GM18951 (cell line): Measurements from ENCODE around the gene L1CAM.

ENCODE experiments used
- POLR2A ChIP-seq: IDR thresholded peaks from 4 replicates; pipeline ENCODE4 v1.6.1; 2011; ENCODE audit warnings: mild to moderate bottlenecking; ENCODE audit not compliant: insufficient read length, insufficient read depth; ENCODE audit errors: extremely low read depth
- in situ Hi-C: fragments of 300-500 bp; cut with MboI; formaldehyde crosslinking; loops from one replicate; pipeline ENCODE4 v1.12.0; 2022; ENCODE audit warnings: low sequenced_read_pairs, mixed read lengths, inconsistent platforms; ENCODE audit not compliant: unreplicated experiment

Gene L1CAM

GRCh38 chrX:153926858-153927671 is 41.1 kb upstream of the L1CAM start:
- TF ChIP-seq POLR2A: peak; percentile 56
- in situ Hi-C loops: no loop called here

GRCh38 chrX:153926552-153926857 is 40.5 kb upstream of the L1CAM start:
- in situ Hi-C loops: no loop called here
- no peak for TF ChIP-seq POLR2A

- in situ Hi-C loops: no loop called here
- peak; percentile 52 for TF ChIP-seq POLR2A
Measured at GRCh38 chrX:153925739-153926551, 40.0 kb upstream of the L1CAM start, which contains the start of gene ARHGAP4. TSS of gene ARHGAP4 (minus strand) at chrX:153926264. CDS start at chrX:153926202, 62 bp downstream.

GRCh38 chrX:153925387-153925738 is 39.4 kb upstream of the L1CAM start:
- in situ Hi-C loops: no loop called here
- peak; percentile 96 for TF ChIP-seq POLR2A

- in situ Hi-C loops: no loop called here
Measured at GRCh38 chrX:153924149-153924861, 38.3 kb upstream of the L1CAM start.

GRCh38 chrX:153922932-153923857 is 37.2 kb upstream of the L1CAM start:
- in situ Hi-C loops: no loop called here
- no peak for TF ChIP-seq POLR2A

More at GRCh38 chrX:153924149-153924861, 38.3 kb upstream of the L1CAM start:
- peak; percentile 12 for TF ChIP-seq POLR2A

GRCh38 chrX:153921511-153922446 is 35.8 kb upstream of the L1CAM start:
- TF ChIP-seq POLR2A: no peak
- in situ Hi-C loops: no loop called here

GRCh38 chrX:153921070-153921469 is 35.1 kb upstream of the L1CAM start:
- in situ Hi-C loops: no loop called here
- TF ChIP-seq POLR2A: no peak

GRCh38 chrX:153920546-153920945 is 34.6 kb upstream of the L1CAM start:
- in situ Hi-C loops: no loop called here
- no peak for TF ChIP-seq POLR2A

GRCh38 chrX:153919281-153919680 is 33.3 kb upstream of the L1CAM start:
- in situ Hi-C loops: no loop called here
- no peak for TF ChIP-seq POLR2A

- no peak for TF ChIP-seq POLR2A
- in situ Hi-C loops: no loop called here
Measured at GRCh38 chrX:153917869-153918268, 31.9 kb upstream of the L1CAM start.
